HCT116 (cell line): ENCODE data around the gene TRIM56. TPM values are rescaled to one million over a fixed set of nuclear protein-coding genes. Genes with fewer than 3 reads are reported as not detected.

Experiments used
- ATAC-seq: fragments of 200-7000 bp; cut with Tn5 transposase; 2 replicates; pipeline ENCODE4 v1.9.1; 2020; ENCODE audit warnings: mild to moderate bottlenecking, moderate library complexity
- BruUV-seq: library from RNA; stranded (reverse); fragments of 400-500 nt; replicated peaks from 2 replicates; lab custom pipeline; 2021; lab: Mats Ljungman, UMichigan
- CTCF ChIA-PET: fragments of 300-600 bp; sonication (Branson Sonifier 250); formaldehyde crosslinking; loops from one replicate; lab custom pipeline; 2021; ENCODE audit warnings: antibody characterized with exemption; lab: Charles Lee
- POLR2A ChIA-PET: fragments of 300-600, 350-600 bp; sonication (Branson Sonifier 250); formaldehyde crosslinking; loops from one replicate; lab custom pipeline; 2021; ENCODE audit warnings: antibody characterized with exemption; lab: Charles Lee
- RAD21 ChIA-PET, 2 experiments: fragments of 300-600 bp; sonication (Branson Sonifier 250); formaldehyde crosslinking; loops; one replicate each; lab custom pipeline; 2023; ENCODE audit warnings: low total read pairs in 2 of 2; ENCODE audit not compliant: uncharacterized antibody in 2 of 2, unreplicated experiment in 2 of 2, low non-redundant PET in 1 of 2; lab: Charles Lee
- DNase-seq: peaks from one replicate; pipeline ENCODE4 v3.0.0-alpha.2; 2010; ENCODE audit warnings: low read depth, low spot score
- H2AFZ ChIP-seq: fragments of 200-600 bp; shearing (Covaris generic), sonication (generic); 2 replicates; pipeline ENCODE4 v1.6.1; 2017; ENCODE audit warnings: low read depth, mixed run types, mixed read lengths, antibody characterized with exemption, low read length; ENCODE audit not compliant: poor library complexity, severe bottlenecking
- H3K27ac ChIP-seq: 2 replicates; pipeline ENCODE4 v1.5.1; 2012; ENCODE audit warnings: low read depth, low read length
- H3K27me3 ChIP-seq: fragments of 200-600 bp; sonication (generic); 2 replicates; pipeline ENCODE4 v1.6.1; 2016; ENCODE audit warnings: mixed run types, low read length, mixed read lengths; ENCODE audit not compliant: insufficient read depth
- H3K36me3 ChIP-seq, 2 experiments: fragments of 200-500 bp in 1 of 2; fragments of 200-600 bp in 1 of 2; sonication (Bioruptor generic) in 1 of 2; sonication (generic) in 1 of 2; 2 replicates each; pipeline versions ENCODE4 v1.5.1 to v1.6.1; 2014 to 2016; ENCODE audit warnings: low read length in 2 of 2, inconsistent platforms in 1 of 2, mixed read lengths in 1 of 2, mixed run types in 1 of 2; ENCODE audit not compliant: insufficient read depth in 2 of 2, control insufficient read depth in 1 of 2
- H3K4me1 ChIP-seq, 2 experiments: fragments of 200-600 bp in 1 of 2; sonication (generic) in 1 of 2; 2 replicates each; pipeline versions ENCODE4 v1.5.1 to v1.6.1; 2012 to 2017; ENCODE audit warnings: low read length in 2 of 2, inconsistent platforms in 1 of 2, mild to moderate bottlenecking in 1 of 2, mixed read lengths in 1 of 2, mixed run types in 1 of 2, moderate library complexity in 1 of 2; ENCODE audit not compliant: insufficient read depth in 2 of 2, control insufficient read depth in 1 of 2
- H3K4me2 ChIP-seq: fragments of 200-600 bp; sonication (generic); 2 replicates; pipeline ENCODE4 v1.6.1; 2017; ENCODE audit warnings: mixed run types, low read length, mixed read lengths
- H3K4me3 ChIP-seq, 2 experiments: fragments of 200-600 bp in 1 of 2; sonication (generic) in 1 of 2; replicated peaks in 1 of 2; 2 replicates each; pipeline ENCODE4 v1.5.1; 2011 to 2016; ENCODE audit warnings: low read length in 2 of 2, control low read depth in 1 of 2, low read depth in 1 of 2, mild to moderate bottlenecking in 1 of 2, mixed read lengths in 1 of 2, mixed run types in 1 of 2
- H3K79me2 ChIP-seq: fragments of 200-600 bp; sonication (generic); 2 replicates; pipeline ENCODE4 v1.6.1; 2017; ENCODE audit warnings: mild to moderate bottlenecking, mixed run types, low read length, moderate library complexity, mixed read lengths; ENCODE audit not compliant: insufficient read depth
- H3K9ac ChIP-seq: fragments of 200-600 bp; sonication (generic); 2 replicates; pipeline ENCODE4 v1.6.1; 2016; ENCODE audit warnings: low read length, mixed read lengths
- H3K9me2 ChIP-seq: fragments of 200-600 bp; sonication (generic), shearing (Covaris generic); 2 replicates; pipeline ENCODE4 v1.6.1; 2017; ENCODE audit warnings: mixed run types, mild to moderate bottlenecking, moderate library complexity; ENCODE audit not compliant: insufficient read depth
- H3K9me3 ChIP-seq, 2 experiments: fragments of 200-500 bp in 1 of 2; fragments of 200-600 bp in 1 of 2; sonication (Bioruptor generic) in 1 of 2; sonication (generic) in 1 of 2; 2 replicates each; pipeline ENCODE4 v1.6.1; 2014 to 2017; ENCODE audit warnings: low read length in 2 of 2, mixed read lengths in 2 of 2, inconsistent platforms in 1 of 2, low read depth in 1 of 2, mild to moderate bottlenecking in 1 of 2, mixed run types in 1 of 2, moderate library complexity in 1 of 2; ENCODE audit not compliant: control insufficient read depth in 1 of 2, insufficient read depth in 1 of 2
- H4K20me1 ChIP-seq: fragments of 200-600 bp; sonication (generic), shearing (Covaris generic); 2 replicates; pipeline ENCODE4 v1.6.1; 2017; ENCODE audit warnings: mixed run types, mild to moderate bottlenecking, moderate library complexity; ENCODE audit not compliant: insufficient read depth
- CEBPB ChIP-seq: IDR thresholded peaks from 2 replicates; pipeline ENCODE4 v1.6.1; 2012; ENCODE audit warnings: low read depth
- CTCF ChIP-seq, 3 experiments: fragments of 200-600 bp in 1 of 3; sonication (generic) in 1 of 3; IDR thresholded peaks in 2 of 3; conservative IDR thresholded peaks in 1 of 3; 2 replicates each; pipeline ENCODE4 v1.5.1; 2012 to 2017; ENCODE audit warnings: low read depth in 2 of 3, low read length in 2 of 3, antibody characterized with exemption in 1 of 3, borderline replicate concordance in 1 of 3, control low read depth in 1 of 3, mild to moderate bottlenecking in 1 of 3, mixed read lengths in 1 of 3, mixed run types in 1 of 3, moderate library complexity in 1 of 3; ENCODE audit not compliant: insufficient read depth in 1 of 3
- ELF1 ChIP-seq: IDR thresholded peaks from 2 replicates; pipeline ENCODE4 v1.6.1; 2012; ENCODE audit warnings: low read depth, borderline replicate concordance
- EZH2phosphoT487 ChIP-seq: fragments of 200-600 bp; IDR thresholded peaks from 2 replicates; pipeline ENCODE4 v1.6.1; 2018; ENCODE audit warnings: antibody characterized with exemption, borderline replicate concordance
- JUND ChIP-seq: IDR thresholded peaks from 2 replicates; pipeline ENCODE4 v1.6.1; 2012
- MAX ChIP-seq: IDR thresholded peaks from 2 replicates; pipeline ENCODE4 v1.6.1; 2012
- POLR2AphosphoS5 ChIP-seq: IDR thresholded peaks from 2 replicates; pipeline ENCODE4 v1.6.1; 2011; ENCODE audit warnings: mild to moderate bottlenecking, low read depth, low read length, moderate library complexity
- REST ChIP-seq: IDR thresholded peaks from 2 replicates; pipeline ENCODE4 v1.6.1; 2012; ENCODE audit warnings: low read depth
- SRF ChIP-seq: IDR thresholded peaks from 2 replicates; pipeline ENCODE4 v1.6.1; 2012; ENCODE audit warnings: low read depth
- TCF7L2 ChIP-seq: IDR thresholded peaks from 2 replicates; pipeline ENCODE4 v1.7.0; 2011; ENCODE audit warnings: borderline replicate concordance, inconsistent platforms; ENCODE audit not compliant: insufficient read depth, insufficient read length; ENCODE audit errors: extremely low read depth
- YY1 ChIP-seq: IDR thresholded peaks from 2 replicates; pipeline ENCODE4 v1.6.1; 2011; ENCODE audit warnings: low read length, low read depth, moderate library complexity, mild to moderate bottlenecking; ENCODE audit not compliant: insufficient replicate concordance; ENCODE audit errors: extremely low read depth
- ZFX ChIP-seq: fragments of 450-650 bp; IDR thresholded peaks from 2 replicates; pipeline ENCODE4 v1.6.1; 2017
- intact Hi-C: fragments of 100-400 bp; cut with micrococcal nuclease; formaldehyde crosslinking; loops from 2 replicates; pipeline ENCODE4 v1.10.0; 2022
- total RNA-seq: library from RNA; stranded (reverse); gene quantifications from one replicate; pipeline ENCODE4 v1.2.1, GENCODE V29; 2021; ENCODE audit not compliant: unreplicated experiment

The TRIM56 gene
- total RNA-seq, 1 experiment from 2014 or later = 25.9 TPM

- POLR2A ChIA-PET = interaction anchor here (0.8 to 2.9 kb wide), 2 partner anchors 10 to 22 kb away, joined by 4 to 18 read pairs; partner anchors contain the start of gene SERPINE1
- H3K27me3 ChIP-seq = no peaks in the 10 kb centered on the region
- ATAC-seq (peak; percentile 11; the same call in 1 of the 2 replicates), DNase-seq (no peak)
- H3K9me2 ChIP-seq = no peaks in the 10 kb centered on the region
- RAD21 ChIA-PET = interaction anchor here in 1 of 2 experiments (0.8 kb wide), 1 partner anchor 16 kb away, joined by 3 read pairs; no protein-coding TSS in a partner anchor
- H3K9me3 ChIP-seq = no peaks in the 10 kb centered on the region
- H4K20me1 ChIP-seq = no peaks in the 10 kb centered on the region
- H3K4me2 ChIP-seq = peak overlapping the region; percentile 74
- BruUV-seq = no TSS peak
- H3K4me3 ChIP-seq = no peak overlapping the region
- intact Hi-C loops = no loop called here
- TF ChIP-seq ELF1 (no peak), CTCF (IDR thresholded peaks at IDR 0.05 in 2 of 3, conservative IDR thresholded peaks at IDR 0.05 in 1 of 3; ENCODE audit: borderline replicate concordance in 1 of 3, insufficient read depth in 1 of 3, low read depth in 2 of 3, low read length in 2 of 3) (no peak), JUND (no peak), YY1 (no peak)
- no peaks in the 10 kb centered on the region for H3K79me2 ChIP-seq
- H3K4me1 ChIP-seq = peaks cover 30 to 70% of the 10 kb centered on the region in 2 experiments
- no peak overlapping the region for H2AFZ ChIP-seq
- no peaks in the 10 kb centered on the region for H3K36me3 ChIP-seq
- H3K27ac ChIP-seq = 0 out of 2 replicates have a peak overlapping the region, but pooled peaks have one; percentile 23
- peak overlapping the region; percentile 36 for H3K9ac ChIP-seq
- CTCF ChIA-PET = interaction anchor here (0.6 to 1.0 kb wide), 2 partner anchors 12 to 22 kb away, joined by 3 read pairs; no protein-coding TSS in a partner anchor
Observed at GRCh38 chr7:101116898-101117297, 31.6 kb downstream of the TRIM56 start.

DNA sequence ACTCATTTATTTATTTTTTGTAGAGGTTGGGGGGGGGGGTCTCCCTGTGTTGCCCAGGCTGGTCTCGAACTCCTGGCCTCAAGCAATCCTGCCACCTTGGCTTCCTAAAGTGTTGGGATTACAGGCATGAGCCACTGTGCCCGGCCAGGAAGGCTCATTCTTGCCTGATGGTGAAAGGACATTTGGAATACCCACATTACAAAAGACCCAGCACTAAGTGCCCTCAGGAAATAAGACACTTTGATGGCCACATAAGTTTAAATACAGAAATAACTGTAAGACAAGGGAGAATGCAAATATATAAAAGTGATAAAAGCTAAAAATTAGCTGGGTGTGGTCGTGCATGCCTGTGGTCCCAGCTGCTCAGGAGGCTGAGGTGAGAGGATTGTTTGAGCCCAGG lies 33.6 kb downstream of the TRIM56 start:
- no TSS peak for BruUV-seq
- TF ChIP-seq POLR2AphosphoS5 (no peak), ZFX (no peak), TCF7L2 (no peak), MAX (no peak), REST (no peak), JUND (no peak), EZH2phosphoT487 (no peak), SRF (no peak), CEBPB (no peak)
- no peaks in the 10 kb centered on the region for H3K9me3 ChIP-seq
- DNase-seq (no peak), ATAC-seq (no peak)
- peaks cover 42 to 89% of the 10 kb centered on the region in 2 experiments for H3K4me1 ChIP-seq
- no peak overlapping the region for H3K4me3 ChIP-seq
- ChIA-PET RAD21 (no interaction called here), CTCF (interaction anchor here (1.6 to 1.7 kb wide), 2 partner anchors 25 to 42 kb away, joined by 5 read pairs; no protein-coding TSS in a partner anchor), POLR2A (interaction anchor here (2.9 kb wide), 1 partner anchor 8 kb away, joined by 18 read pairs; the partner anchor contains the start of gene SERPINE1)
- no peaks in the 10 kb centered on the region for H3K36me3 ChIP-seq
- no peaks in the 10 kb centered on the region for H3K9me2 ChIP-seq
- intact Hi-C loops = no loop called here
- H2AFZ ChIP-seq = no peak overlapping the region
- H3K4me2 ChIP-seq = peak overlapping the region; percentile 74
- no peak overlapping the region for H3K27ac ChIP-seq
- no peaks in the 10 kb centered on the region for H4K20me1 ChIP-seq
- H3K27me3 ChIP-seq = no peaks in the 10 kb centered on the region
- H3K9ac ChIP-seq = 0 out of 2 replicates have a peak overlapping the region, but pooled peaks have one; percentile 14
- no peaks in the 10 kb centered on the region for H3K79me2 ChIP-seq
